Stimulated activated CD8-positive, alpha-beta memory T cell treated with anti-CD3 and anti-CD28 coated beads, Interleukin-7, amount 100 ng/mL, for 48 hours (primary cell): ENCODE results near the gene POLQ.
"Not testable (repeated sequence)": the region's sequence is repeated elsewhere in the genome, so short reads cannot be mapped to it uniquely, and the experiment has no call there.

Experiments
- DNase-seq, 2 donors: peaks; one replicate each; pipeline ENCODE4 v3.0.0-alpha.2; 2020; ENCODE audit warnings: low read depth in 1 of 2; ENCODE audit errors: extremely low read depth in 1 of 2

Gene POLQ

GRCh38 chr3:121430664-121431215 is 115.0 kb downstream of the POLQ start:
- no peak for DNase-seq

- no peak for DNase-seq
These were observed 121.2 kb downstream of the POLQ start for GRCh38 chr3:121424549-121424948.

GRCh38 chr3:121418182-121418581 is 127.6 kb downstream of the POLQ start:
- no peak for DNase-seq

- no peak for DNase-seq
These were observed 130.9 kb downstream of the POLQ start for GRCh38 chr3:121414924-121415323.

GRCh38 chr3:121411523-121411922 is 134.3 kb downstream of the POLQ start:
- no peak for DNase-seq

GRCh38 chr3:121405631-121406030 is 140.2 kb downstream of the POLQ start:
- no peak for DNase-seq

GRCh38 chr3:121399820-121400219 is 146.0 kb downstream of the POLQ start:
- DNase-seq: no peak

GRCh38 chr3:121398051-121398450 is 147.7 kb downstream of the POLQ start:
- DNase-seq: not testable (repeated sequence)

- DNase-seq: not testable (repeated sequence)
These were observed 149.8 kb downstream of the POLQ start for GRCh38 chr3:121395967-121396366.

GRCh38 chr3:121388308-121388707 is 157.5 kb downstream of the POLQ start:
- DNase-seq: not testable (repeated sequence)
